GM23338 (cell line): ENCODE data around the gene HDDC3. TPM values are rescaled to one million over a fixed set of nuclear protein-coding genes. Genes with fewer than 3 reads are reported as not detected.

ENCODE experiments used
- ATAC-seq: fragments of 200-7000 bp; cut with Tn5 transposase; 3 replicates; pipeline ENCODE4 v1.9.1; 2020
- DNase-seq: peaks from one replicate; pipeline ENCODE4 v3.0.0-alpha.2; 2015; ENCODE audit warnings: low spot score
- H2AFZ ChIP-seq: fragments of 200-600 bp; sonication (generic); 2 replicates; pipeline ENCODE4 v1.8.0; 2016; ENCODE audit warnings: antibody characterized with exemption, mild to moderate bottlenecking, moderate library complexity
- H3F3A ChIP-seq: fragments of 200-600 bp; sonication (generic); replicated peaks from 2 replicates; pipeline ENCODE4 v1.8.0; 2017; ENCODE audit warnings: antibody characterized with exemption, mixed run types, low read depth
- H3K27ac ChIP-seq: fragments of 200-600 bp; sonication (generic); 2 replicates; pipeline ENCODE4 v1.6.1; 2016; ENCODE audit warnings: low read depth
- H3K27me3 ChIP-seq: fragments of 200-600 bp; sonication (generic); 2 replicates; pipeline ENCODE4 v1.8.0; 2016; ENCODE audit warnings: mild to moderate bottlenecking, mixed run types, moderate library complexity; ENCODE audit not compliant: insufficient read depth
- H3K36me3 ChIP-seq: fragments of 200-600 bp; sonication (generic); 2 replicates; pipeline ENCODE4 v1.8.0; 2016; ENCODE audit warnings: mild to moderate bottlenecking; ENCODE audit not compliant: insufficient read depth
- H3K4me1 ChIP-seq: fragments of 200-600 bp; sonication (generic); 2 replicates; pipeline ENCODE4 v1.8.0; 2016; ENCODE audit warnings: mild to moderate bottlenecking, moderate library complexity; ENCODE audit not compliant: insufficient read depth
- H3K4me2 ChIP-seq: fragments of 200-600 bp; sonication (generic); 2 replicates; pipeline ENCODE4 v1.7.1; 2017; ENCODE audit warnings: mixed run types
- H3K4me3 ChIP-seq: fragments of 200-600 bp; sonication (generic); 2 replicates; pipeline ENCODE4 v1.6.1; 2016; ENCODE audit warnings: mixed run types
- H3K79me2 ChIP-seq: fragments of 200-600 bp; sonication (generic); replicated peaks from 2 replicates; pipeline ENCODE4 v1.8.0; 2017; ENCODE audit warnings: mild to moderate bottlenecking; ENCODE audit not compliant: insufficient read depth
- H3K9me2 ChIP-seq: fragments of 200-600 bp; sonication (generic); 2 replicates; pipeline ENCODE4 v1.8.0; 2017; ENCODE audit not compliant: insufficient read depth
- H4K20me1 ChIP-seq: fragments of 200-600 bp; sonication (generic); replicated peaks from 2 replicates; pipeline ENCODE4 v1.8.0; 2017; ENCODE audit warnings: mild to moderate bottlenecking; ENCODE audit not compliant: insufficient read depth
- H3K27ac Mint-ChIP-seq: 2 replicates; pipeline ENCODE4 v1.8.0; 2020; ENCODE audit warnings: inconsistent platforms, mild to moderate bottlenecking, moderate library complexity, mixed read lengths
- H3K27me3 Mint-ChIP-seq: 3 replicates; pipeline ENCODE4 v1.8.0; 2022; ENCODE audit warnings: low read depth, mild to moderate bottlenecking, moderate library complexity, mixed read lengths, inconsistent platforms; ENCODE audit not compliant: insufficient read depth, poor library complexity
- H3K36me3 Mint-ChIP-seq: 3 replicates; pipeline ENCODE4 v1.8.0; 2021; ENCODE audit warnings: low read depth, mild to moderate bottlenecking, inconsistent platforms, moderate library complexity, mixed read lengths
- H3K4me1 Mint-ChIP-seq: 3 replicates; pipeline ENCODE4 v1.8.0; 2020; ENCODE audit warnings: mild to moderate bottlenecking, inconsistent platforms, mixed read lengths
- H3K4me3 Mint-ChIP-seq: 3 replicates; pipeline ENCODE4 v1.8.0; 2021; ENCODE audit warnings: moderate library complexity, mild to moderate bottlenecking, inconsistent platforms, mixed read lengths
- H3K9me3 Mint-ChIP-seq: 3 replicates; pipeline ENCODE4 v1.8.0; 2020; ENCODE audit warnings: moderate library complexity, mild to moderate bottlenecking, inconsistent platforms, mixed read lengths
- CREB1 ChIP-seq: fragments of 250-450 bp; sonication (Bioruptor Pico); IDR thresholded peaks from 2 replicates; pipeline ENCODE4 v1.5.0; 2020; ENCODE audit warnings: low read depth, mild to moderate bottlenecking, moderate library complexity
- EZH2 ChIP-seq: fragments of 200-600 bp; sonication (generic); IDR thresholded peaks from one replicate; pipeline ENCODE4 v1.8.0; 2017; ENCODE audit warnings: antibody characterized with exemption, mild to moderate bottlenecking, low read depth; ENCODE audit not compliant: unreplicated experiment
- EZH2phosphoT487 ChIP-seq: fragments of 200-600 bp; sonication (generic); IDR thresholded peaks from one replicate; pipeline ENCODE4 v1.8.1; 2018; ENCODE audit warnings: antibody characterized with exemption; ENCODE audit not compliant: unreplicated experiment
- JUNB ChIP-seq: IDR thresholded peaks from one replicate; pipeline ENCODE4 v1.6.1; 2016; ENCODE audit warnings: antibody characterized with exemption; ENCODE audit not compliant: unreplicated experiment
- NANOG ChIP-seq: IDR thresholded peaks from 2 replicates; pipeline ENCODE4 v1.6.1; 2016; ENCODE audit warnings: antibody characterized with exemption, borderline replicate concordance
- POLR2AphosphoS5 ChIP-seq: IDR thresholded peaks from 2 replicates; pipeline ENCODE4 v1.6.1; 2016; ENCODE audit warnings: antibody characterized with exemption, low read depth
- STAT1 ChIP-seq: IDR thresholded peaks from one replicate; pipeline ENCODE4 v1.6.1; 2016; ENCODE audit warnings: antibody characterized with exemption; ENCODE audit not compliant: unreplicated experiment
- ZNF114 ChIP-seq: fragments of 250-450 bp; sonication (Bioruptor Pico); IDR thresholded peaks from 2 replicates; pipeline ENCODE4 v1.5.0; 2020; ENCODE audit warnings: mild to moderate bottlenecking, moderate library complexity
- ZNF331 ChIP-seq: fragments of 250-450 bp; sonication (Bioruptor Pico); IDR thresholded peaks from 2 replicates; pipeline ENCODE4 v1.5.0; 2020; ENCODE audit warnings: low read depth, mild to moderate bottlenecking, moderate library complexity
- polyA plus RNA-seq: library from polyadenylated mRNA; unstranded; fragments of >200 nt; fragmentation: Nextera tagmentation; extraction: Ambion mirVana; gene quantifications from 2 replicates; pipeline ENCODE4 v1.2.1, GENCODE V29; 2016
- total RNA-seq: library from RNA; depleted of rRNA; stranded (reverse); fragments of >200 nt; shearing (Covaris generic); gene quantifications from 2 replicates; pipeline ENCODE4 v1.2.3, GENCODE V29; 2014
- TF ChIP-seq, protein P1 (sequence below): fragments of 250-450 bp; sonication (Bioruptor Pico); IDR thresholded peaks from 2 replicates; pipeline ENCODE4 v1.5.0; 2020; ENCODE audit warnings: mild to moderate bottlenecking, moderate library complexity
- TF ChIP-seq, protein P2 (sequence below): IDR thresholded peaks from one replicate; pipeline ENCODE4 v1.6.1; 2018; ENCODE audit warnings: antibody characterized with exemption; ENCODE audit not compliant: unreplicated experiment
- TF ChIP-seq, protein P3 (sequence below), 2 experiments: fragments of 200-600 bp in 1 of 2; sonication (generic) in 1 of 2; conservative IDR thresholded peaks; 2 replicates each; pipeline versions ENCODE4 v1.5.1 to v1.6.1; 2016 to 2017; ENCODE audit warnings: antibody characterized with exemption in 2 of 2, low read depth in 2 of 2, mild to moderate bottlenecking in 2 of 2, moderate library complexity in 1 of 2
- TF ChIP-seq, protein P4 (sequence below): IDR thresholded peaks from 2 replicates; pipeline ENCODE4 v1.6.1; 2016; ENCODE audit warnings: antibody characterized with exemption

The HDDC3 gene
- total and polyA plus RNA-seq, 2 experiments from 2014 or later: 17.4 to 19.0 TPM

DNA sequence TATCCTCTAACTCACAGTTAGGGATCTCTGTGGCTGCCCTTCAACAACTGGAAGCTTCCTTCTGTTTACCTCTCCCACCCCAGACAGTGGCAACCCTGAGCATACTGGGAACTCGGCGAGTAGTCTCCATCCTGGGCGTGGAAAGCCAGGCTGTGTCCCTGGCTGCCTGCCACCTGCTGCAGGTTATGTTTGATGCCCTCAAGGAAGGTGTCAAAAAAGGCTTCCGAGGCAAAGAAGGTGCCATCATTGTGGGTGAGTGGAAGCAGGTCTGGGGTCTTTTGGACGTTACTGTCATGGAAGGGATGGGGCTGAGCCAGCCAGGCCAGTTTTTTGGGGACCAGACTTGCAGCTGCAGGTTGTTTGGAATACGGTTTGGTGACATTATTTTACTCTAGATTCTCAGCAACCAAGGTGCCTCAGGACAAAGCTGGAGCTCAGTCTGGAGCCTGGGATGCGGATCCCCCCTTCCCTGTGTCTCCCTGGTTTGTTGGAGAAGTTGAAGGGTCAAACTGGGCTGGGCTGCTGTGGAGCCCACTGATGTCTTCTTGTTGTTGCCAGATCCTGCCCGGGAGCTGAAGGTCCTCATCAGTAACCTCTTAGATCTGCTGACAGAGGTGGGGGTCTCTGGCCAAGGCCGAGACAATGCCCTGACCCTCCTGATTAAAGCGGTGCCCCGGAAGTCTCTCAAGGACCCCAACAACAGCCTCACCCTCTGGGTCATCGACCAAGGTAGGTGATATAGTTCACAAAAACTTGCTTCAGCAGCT is 10.2 kb upstream of the HDDC3 start:
- Histone ChIP-seq H3K79me2 (no peaks in the 10 kb centered on the region), H3K4me1 (no peaks in the 10 kb centered on the region), H3K27ac (no peak overlapping the region), H3K9me2 (no peaks in the 10 kb centered on the region), H3K36me3 (peaks cover 14% of the 10 kb centered on the region), H3K4me3 (no peak overlapping the region), H3F3A (no peaks in the 10 kb centered on the region), H2AFZ (no peak overlapping the region), H3K27me3 (no peaks in the 10 kb centered on the region), H3K4me2 (no peak overlapping the region), H4K20me1 (no peaks in the 10 kb centered on the region; the same call in 1 of the 2 replicates)
- H3K4me3 Mint-ChIP-seq: no peak overlapping the region
- DNase-seq: no peak
- H3K36me3 Mint-ChIP-seq: peaks cover 72% of the 10 kb centered on the region
- H3K27me3 Mint-ChIP-seq: peaks cover 4% of the 10 kb centered on the region
- H3K9me3 Mint-ChIP-seq: no peaks in the 10 kb centered on the region
- TF ChIP-seq EZH2 (no peak), NANOG (no peak), JUNB (no peak), STAT1 (no peak), ZNF114 (no peak), EZH2phosphoT487 (no peak), CREB1 (CRISPR knock-in tag) (no peak), ZNF331 (CRISPR knock-in tag) (no peak), POLR2AphosphoS5 (no peak)
- TF ChIP-seq, protein P1, sequence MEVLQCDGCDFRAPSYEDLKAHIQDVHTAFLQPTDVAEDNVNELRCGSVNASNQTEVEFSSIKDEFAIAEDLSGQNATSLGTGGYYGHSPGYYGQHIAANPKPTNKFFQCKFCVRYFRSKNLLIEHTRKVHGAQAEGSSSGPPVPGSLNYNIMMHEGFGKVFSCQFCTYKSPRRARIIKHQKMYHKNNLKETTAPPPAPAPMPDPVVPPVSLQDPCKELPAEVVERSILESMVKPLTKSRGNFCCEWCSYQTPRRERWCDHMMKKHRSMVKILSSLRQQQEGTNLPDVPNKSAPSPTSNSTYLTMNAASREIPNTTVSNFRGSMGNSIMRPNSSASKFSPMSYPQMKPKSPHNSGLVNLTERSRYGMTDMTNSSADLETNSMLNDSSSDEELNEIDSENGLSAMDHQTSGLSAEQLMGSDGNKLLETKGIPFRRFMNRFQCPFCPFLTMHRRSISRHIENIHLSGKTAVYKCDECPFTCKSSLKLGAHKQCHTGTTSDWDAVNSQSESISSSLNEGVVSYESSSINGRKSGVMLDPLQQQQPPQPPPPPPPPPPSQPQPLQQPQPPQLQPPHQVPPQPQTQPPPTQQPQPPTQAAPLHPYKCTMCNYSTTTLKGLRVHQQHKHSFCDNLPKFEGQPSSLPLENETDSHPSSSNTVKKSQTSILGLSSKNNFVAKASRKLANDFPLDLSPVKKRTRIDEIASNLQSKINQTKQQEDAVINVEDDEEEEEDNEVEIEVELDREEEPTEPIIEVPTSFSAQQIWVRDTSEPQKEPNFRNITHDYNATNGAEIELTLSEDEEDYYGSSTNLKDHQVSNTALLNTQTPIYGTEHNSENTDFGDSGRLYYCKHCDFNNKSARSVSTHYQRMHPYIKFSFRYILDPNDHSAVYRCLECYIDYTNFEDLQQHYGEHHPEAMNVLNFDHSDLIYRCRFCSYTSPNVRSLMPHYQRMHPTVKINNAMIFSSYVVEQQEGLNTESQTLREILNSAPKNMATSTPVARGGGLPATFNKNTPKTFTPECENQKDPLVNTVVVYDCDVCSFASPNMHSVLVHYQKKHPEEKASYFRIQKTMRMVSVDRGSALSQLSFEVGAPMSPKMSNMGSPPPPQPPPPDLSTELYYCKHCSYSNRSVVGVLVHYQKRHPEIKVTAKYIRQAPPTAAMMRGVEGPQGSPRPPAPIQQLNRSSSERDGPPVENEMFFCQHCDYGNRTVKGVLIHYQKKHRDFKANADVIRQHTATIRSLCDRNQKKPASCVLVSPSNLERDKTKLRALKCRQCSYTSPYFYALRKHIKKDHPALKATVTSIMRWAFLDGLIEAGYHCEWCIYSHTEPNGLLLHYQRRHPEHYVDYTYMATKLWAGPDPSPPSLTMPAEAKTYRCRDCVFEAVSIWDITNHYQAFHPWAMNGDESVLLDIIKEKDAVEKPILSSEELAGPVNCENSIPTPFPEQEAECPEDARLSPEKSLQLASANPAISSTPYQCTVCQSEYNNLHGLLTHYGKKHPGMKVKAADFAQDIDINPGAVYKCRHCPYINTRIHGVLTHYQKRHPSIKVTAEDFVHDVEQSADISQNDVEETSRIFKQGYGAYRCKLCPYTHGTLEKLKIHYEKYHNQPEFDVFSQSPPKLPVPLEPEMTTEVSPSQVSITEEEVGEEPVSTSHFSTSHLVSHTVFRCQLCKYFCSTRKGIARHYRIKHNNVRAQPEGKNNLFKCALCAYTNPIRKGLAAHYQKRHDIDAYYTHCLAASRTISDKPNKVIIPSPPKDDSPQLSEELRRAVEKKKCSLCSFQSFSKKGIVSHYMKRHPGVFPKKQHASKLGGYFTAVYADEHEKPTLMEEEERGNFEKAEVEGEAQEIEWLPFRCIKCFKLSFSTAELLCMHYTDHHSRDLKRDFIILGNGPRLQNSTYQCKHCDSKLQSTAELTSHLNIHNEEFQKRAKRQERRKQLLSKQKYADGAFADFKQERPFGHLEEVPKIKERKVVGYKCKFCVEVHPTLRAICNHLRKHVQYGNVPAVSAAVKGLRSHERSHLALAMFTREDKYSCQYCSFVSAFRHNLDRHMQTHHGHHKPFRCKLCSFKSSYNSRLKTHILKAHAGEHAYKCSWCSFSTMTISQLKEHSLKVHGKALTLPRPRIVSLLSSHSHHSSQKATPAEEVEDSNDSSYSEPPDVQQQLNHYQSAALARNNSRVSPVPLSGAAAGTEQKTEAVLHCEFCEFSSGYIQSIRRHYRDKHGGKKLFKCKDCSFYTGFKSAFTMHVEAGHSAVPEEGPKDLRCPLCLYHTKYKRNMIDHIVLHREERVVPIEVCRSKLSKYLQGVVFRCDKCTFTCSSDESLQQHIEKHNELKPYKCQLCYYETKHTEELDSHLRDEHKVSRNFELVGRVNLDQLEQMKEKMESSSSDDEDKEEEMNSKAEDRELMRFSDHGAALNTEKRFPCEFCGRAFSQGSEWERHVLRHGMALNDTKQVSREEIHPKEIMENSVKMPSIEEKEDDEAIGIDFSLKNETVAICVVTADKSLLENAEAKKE (CRISPR knock-in tag): no peak
- TF ChIP-seq, protein P2, sequence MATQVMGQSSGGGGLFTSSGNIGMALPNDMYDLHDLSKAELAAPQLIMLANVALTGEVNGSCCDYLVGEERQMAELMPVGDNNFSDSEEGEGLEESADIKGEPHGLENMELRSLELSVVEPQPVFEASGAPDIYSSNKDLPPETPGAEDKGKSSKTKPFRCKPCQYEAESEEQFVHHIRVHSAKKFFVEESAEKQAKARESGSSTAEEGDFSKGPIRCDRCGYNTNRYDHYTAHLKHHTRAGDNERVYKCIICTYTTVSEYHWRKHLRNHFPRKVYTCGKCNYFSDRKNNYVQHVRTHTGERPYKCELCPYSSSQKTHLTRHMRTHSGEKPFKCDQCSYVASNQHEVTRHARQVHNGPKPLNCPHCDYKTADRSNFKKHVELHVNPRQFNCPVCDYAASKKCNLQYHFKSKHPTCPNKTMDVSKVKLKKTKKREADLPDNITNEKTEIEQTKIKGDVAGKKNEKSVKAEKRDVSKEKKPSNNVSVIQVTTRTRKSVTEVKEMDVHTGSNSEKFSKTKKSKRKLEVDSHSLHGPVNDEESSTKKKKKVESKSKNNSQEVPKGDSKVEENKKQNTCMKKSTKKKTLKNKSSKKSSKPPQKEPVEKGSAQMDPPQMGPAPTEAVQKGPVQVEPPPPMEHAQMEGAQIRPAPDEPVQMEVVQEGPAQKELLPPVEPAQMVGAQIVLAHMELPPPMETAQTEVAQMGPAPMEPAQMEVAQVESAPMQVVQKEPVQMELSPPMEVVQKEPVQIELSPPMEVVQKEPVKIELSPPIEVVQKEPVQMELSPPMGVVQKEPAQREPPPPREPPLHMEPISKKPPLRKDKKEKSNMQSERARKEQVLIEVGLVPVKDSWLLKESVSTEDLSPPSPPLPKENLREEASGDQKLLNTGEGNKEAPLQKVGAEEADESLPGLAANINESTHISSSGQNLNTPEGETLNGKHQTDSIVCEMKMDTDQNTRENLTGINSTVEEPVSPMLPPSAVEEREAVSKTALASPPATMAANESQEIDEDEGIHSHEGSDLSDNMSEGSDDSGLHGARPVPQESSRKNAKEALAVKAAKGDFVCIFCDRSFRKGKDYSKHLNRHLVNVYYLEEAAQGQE: no peak
- TF ChIP-seq, protein P3, sequence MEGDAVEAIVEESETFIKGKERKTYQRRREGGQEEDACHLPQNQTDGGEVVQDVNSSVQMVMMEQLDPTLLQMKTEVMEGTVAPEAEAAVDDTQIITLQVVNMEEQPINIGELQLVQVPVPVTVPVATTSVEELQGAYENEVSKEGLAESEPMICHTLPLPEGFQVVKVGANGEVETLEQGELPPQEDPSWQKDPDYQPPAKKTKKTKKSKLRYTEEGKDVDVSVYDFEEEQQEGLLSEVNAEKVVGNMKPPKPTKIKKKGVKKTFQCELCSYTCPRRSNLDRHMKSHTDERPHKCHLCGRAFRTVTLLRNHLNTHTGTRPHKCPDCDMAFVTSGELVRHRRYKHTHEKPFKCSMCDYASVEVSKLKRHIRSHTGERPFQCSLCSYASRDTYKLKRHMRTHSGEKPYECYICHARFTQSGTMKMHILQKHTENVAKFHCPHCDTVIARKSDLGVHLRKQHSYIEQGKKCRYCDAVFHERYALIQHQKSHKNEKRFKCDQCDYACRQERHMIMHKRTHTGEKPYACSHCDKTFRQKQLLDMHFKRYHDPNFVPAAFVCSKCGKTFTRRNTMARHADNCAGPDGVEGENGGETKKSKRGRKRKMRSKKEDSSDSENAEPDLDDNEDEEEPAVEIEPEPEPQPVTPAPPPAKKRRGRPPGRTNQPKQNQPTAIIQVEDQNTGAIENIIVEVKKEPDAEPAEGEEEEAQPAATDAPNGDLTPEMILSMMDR (conservative IDR thresholded peaks at IDR 0.05; ENCODE audit: low read depth in 2 of 2): no peak
- TF ChIP-seq, protein P4, sequence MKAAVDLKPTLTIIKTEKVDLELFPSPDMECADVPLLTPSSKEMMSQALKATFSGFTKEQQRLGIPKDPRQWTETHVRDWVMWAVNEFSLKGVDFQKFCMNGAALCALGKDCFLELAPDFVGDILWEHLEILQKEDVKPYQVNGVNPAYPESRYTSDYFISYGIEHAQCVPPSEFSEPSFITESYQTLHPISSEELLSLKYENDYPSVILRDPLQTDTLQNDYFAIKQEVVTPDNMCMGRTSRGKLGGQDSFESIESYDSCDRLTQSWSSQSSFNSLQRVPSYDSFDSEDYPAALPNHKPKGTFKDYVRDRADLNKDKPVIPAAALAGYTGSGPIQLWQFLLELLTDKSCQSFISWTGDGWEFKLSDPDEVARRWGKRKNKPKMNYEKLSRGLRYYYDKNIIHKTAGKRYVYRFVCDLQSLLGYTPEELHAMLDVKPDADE: no peak
- ATAC-seq: no peak
- H3K27ac Mint-ChIP-seq: no peak overlapping the region
- H3K4me1 Mint-ChIP-seq: no peaks in the 10 kb centered on the region
